Esophagus (tissue), 2 donors: ENCODE results near the gene SREK1. TPM values are rescaled to one million over a fixed set of nuclear protein-coding genes. Genes with fewer than 3 reads are reported as not detected.

Source experiments
- H3K27ac ChIP-seq, 2 donors: one replicate each; pipeline ENCODE4 v1.5.1; 2013; ENCODE audit warnings: low read depth in 2 of 2, mild to moderate bottlenecking in 2 of 2, inconsistent platforms in 1 of 2, low read length in 1 of 2, moderate library complexity in 1 of 2
- H3K27me3 ChIP-seq, 2 donors: one replicate each; pipeline ENCODE4 v1.6.1; 2013; ENCODE audit warnings: low read length in 2 of 2, control low read depth in 1 of 2, mild to moderate bottlenecking in 1 of 2; ENCODE audit not compliant: insufficient read depth in 2 of 2, control insufficient read depth in 1 of 2
- H3K36me3 ChIP-seq, 2 donors: one replicate each; pipeline ENCODE4 v1.6.1; 2013; ENCODE audit warnings: low read length in 1 of 2; ENCODE audit not compliant: control insufficient read depth in 2 of 2, insufficient read depth in 2 of 2
- H3K4me1 ChIP-seq, 2 donors: one replicate each; pipeline ENCODE4 v1.6.1; 2013; ENCODE audit warnings: low read length in 1 of 2; ENCODE audit not compliant: control insufficient read depth in 2 of 2, insufficient read depth in 2 of 2
- H3K4me3 ChIP-seq, 2 donors: one replicate each; pipeline ENCODE4 v1.5.1; 2013; ENCODE audit warnings: low read length in 2 of 2, mild to moderate bottlenecking in 2 of 2, low read depth in 1 of 2, moderate library complexity in 1 of 2
- H3K9me3 ChIP-seq, 2 donors: one replicate each; pipeline ENCODE4 v1.6.1; 2013; ENCODE audit warnings: mild to moderate bottlenecking in 2 of 2, low read depth in 1 of 2, low read length in 1 of 2, moderate library complexity in 1 of 2; ENCODE audit not compliant: control insufficient read depth in 2 of 2, insufficient read depth in 1 of 2
- WGBS, 2 donors: extraction: QIAGEN DNeasy Blood & Tissue Kit; methylation state at CpG; one replicate each; pipeline ENCODE4 v1.1.7; 2013; 5-methylcytosine and 5-hydroxymethylcytosine counted together
- polyA plus RNA-seq, 2 donors: library from polyadenylated mRNA; stranded (reverse); fragments of 200-250 nt; gene quantifications; one replicate each; pipeline ENCODE4 v1.2.3, GENCODE V29; 2013
- donor health status: healthy with polysubstance abuse.
- donor health status: Bipolar disorder and iron deficiency.

The SREK1 gene
- polyA plus RNA-seq, 2 donors: 17.6 to 41.8 TPM

DNA sequence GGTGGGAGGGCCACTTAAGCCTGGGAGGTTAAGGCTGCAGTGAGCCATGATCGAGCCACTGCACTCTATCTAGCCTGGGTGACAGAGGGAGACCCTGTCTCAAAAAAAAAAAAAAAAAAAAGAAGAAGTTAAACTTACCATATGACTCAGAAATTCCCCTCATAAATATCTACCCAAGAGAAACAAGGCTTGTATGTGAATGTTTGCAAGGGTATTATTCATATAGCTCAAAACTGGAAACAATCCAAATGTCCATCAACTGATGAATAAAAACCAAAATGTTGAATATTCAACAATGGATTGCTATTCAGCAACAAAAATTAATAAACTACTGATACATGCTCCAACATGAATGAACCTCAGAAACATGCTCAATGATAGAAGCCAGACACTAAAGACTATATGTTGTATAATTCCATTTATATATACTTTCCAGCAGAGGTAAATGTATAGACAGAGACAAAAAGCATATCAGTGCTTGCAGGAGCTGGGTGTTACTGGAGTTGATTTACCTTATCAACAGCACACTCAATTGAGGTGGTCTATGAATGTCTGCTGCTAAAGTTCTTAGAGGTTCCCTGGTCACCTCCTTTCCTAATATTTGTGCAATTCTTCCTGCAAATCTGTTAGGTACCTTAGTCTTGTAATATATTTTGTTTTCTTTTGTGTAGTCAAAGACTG, 5.3 kb upstream of the SREK1 start:
- Histone ChIP-seq H3K27ac (no peak overlapping the region), H3K36me3 (no peaks in the 10 kb centered on the region), H3K27me3 (no peaks in the 10 kb centered on the region), H3K4me3 (no peak overlapping the region), H3K9me3 (no peaks in the 10 kb centered on the region), H3K4me1 (no peaks in the 10 kb centered on the region)
- WGBS, 2 donors: 33 to 55% methylated on average over 1 of the region's 1 CpG

DNA sequence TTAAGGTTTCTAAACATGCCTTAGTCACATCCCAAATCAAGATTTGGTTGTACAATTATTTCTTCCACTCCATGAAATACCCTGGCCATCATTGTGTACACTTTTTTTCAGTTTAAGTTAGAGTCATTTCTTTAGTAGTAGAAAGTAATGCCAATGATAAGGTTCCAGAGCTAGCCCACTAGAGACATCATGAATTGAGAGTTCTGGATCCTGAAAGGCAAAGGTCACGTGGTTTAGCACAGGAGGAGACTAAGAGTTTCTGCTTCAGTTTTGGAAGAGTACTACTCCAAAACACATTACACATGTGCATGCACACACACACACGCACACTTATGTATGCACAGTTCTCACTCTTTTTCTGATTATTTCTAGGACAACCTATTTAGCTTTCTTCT, 4.8 kb upstream of the SREK1 start:
- WGBS, 2 donors: 88 to 92% methylated on average over 2 of the region's 2 CpGs
- no peaks in the 10 kb centered on the region for H3K36me3 ChIP-seq
- no peak overlapping the region for H3K4me3 ChIP-seq
- no peaks in the 10 kb centered on the region for H3K4me1 ChIP-seq
- no peak overlapping the region for H3K27ac ChIP-seq
- no peaks in the 10 kb centered on the region for H3K9me3 ChIP-seq
- no peaks in the 10 kb centered on the region for H3K27me3 ChIP-seq

GRCh38 chr5:66142417-66142816, 1.7 kb upstream of the SREK1 start:
- Histone ChIP-seq H3K4me3 (no peak overlapping the region), H3K36me3 (no peaks in the 10 kb centered on the region), H3K27ac (no peak overlapping the region), H3K9me3 (no peaks in the 10 kb centered on the region), H3K27me3 (no peaks in the 10 kb centered on the region), H3K4me1 (no peaks in the 10 kb centered on the region)
- WGBS, 2 donors: 79 to 87% methylated on average over 2 of the region's 2 CpGs

DNA sequence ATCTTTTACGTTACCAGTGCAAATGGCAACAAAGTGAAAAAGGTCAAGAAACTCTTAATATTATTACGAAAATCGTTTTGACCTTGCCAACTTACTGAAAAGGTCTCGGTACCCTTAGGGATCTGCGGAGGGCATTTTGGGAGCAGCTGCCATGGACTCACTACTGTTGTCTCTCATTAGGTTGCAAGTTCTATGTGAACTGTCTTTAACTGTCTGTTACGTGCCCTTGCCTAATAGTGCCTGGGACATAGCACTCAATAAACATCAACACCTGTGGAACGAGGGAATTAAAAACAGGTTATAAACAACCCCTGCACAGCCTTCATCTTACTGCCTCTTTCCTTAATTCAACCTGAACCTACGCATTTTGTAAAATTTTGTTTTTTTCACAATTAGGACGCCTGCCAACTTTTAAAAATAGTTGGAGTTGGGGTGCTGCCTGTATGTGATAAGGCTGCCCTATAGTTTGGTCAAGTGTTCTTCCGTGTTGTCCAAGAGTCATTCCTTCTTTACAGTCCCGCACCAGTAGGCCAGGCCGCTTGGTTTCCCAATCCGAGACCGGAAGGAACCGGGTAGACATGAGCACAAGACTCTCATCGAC, 527 bp upstream of the SREK1 start:
- no peaks in the 10 kb centered on the region for H3K36me3 ChIP-seq
- peak overlapping the region; percentile 99 to 100 for H3K27ac ChIP-seq
- peak overlapping the region; percentile 73 to 96 for H3K4me3 ChIP-seq
- 22 to 25% methylated on average over 16 of the region's 16 CpGs for WGBS, 2 donors
- no peaks in the 10 kb centered on the region for H3K4me1 ChIP-seq
- no peaks in the 10 kb centered on the region for H3K27me3 ChIP-seq
- no peaks in the 10 kb centered on the region for H3K9me3 ChIP-seq

DNA sequence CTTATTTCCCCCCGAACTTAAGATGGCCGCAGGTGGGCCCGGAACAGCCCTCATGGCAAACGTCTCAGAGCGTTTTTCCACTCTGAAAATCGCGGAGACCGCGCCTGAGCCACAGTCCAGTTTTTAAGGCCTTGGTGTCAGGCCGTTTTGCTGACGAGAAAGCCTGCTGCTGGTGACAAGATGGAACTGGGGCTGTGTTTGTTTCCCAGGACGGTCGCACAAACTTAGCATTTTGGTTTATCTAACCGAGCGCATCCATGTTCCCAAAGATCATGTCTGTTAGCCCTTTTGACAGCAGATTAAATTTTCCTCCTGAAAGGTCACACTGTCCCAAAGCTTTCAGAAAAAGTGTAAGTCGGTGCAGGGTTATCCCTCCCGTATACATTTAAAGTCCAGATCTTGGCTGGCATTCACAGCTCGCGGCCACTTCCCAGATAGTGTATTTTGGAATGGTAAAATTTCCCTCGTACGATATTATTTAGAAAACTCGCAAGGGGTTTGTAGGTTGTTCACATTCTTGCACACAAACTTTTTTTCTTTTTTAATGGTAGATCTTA, 812 bp downstream of the SREK1 start:
- no peaks in the 10 kb centered on the region for H3K27me3 ChIP-seq
- H3K9me3 ChIP-seq: no peaks in the 10 kb centered on the region
- WGBS, 2 donors: 0% methylated on average over 22 of the region's 22 CpGs

DNA sequence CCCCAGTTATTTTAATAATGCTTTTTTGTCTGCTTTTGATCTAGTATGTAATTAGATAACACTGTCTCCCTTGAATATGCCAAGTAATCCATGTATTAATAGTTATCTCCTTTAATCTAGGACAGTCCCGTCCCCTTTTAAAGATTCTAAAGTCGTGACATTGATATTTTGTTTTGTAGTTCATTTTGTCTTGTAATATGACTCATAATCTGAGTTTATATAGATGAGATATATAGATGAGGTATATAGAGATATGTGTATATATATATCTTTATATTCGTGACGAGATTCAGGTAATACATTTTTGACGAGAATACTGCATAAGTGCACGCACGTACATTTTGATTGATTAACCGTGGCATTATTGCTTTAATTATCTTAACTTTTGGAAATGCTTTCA, 1.6 kb downstream of the SREK1 start:
- 20 to 21% methylated on average over 8 of the region's 8 CpGs for WGBS, 2 donors
- H3K4me3 ChIP-seq: peak overlapping the region in 1 of 2 donors; percentile 55
- H3K36me3 ChIP-seq: no peaks in the 10 kb centered on the region
- no peaks in the 10 kb centered on the region for H3K9me3 ChIP-seq
- H3K27ac ChIP-seq: no peak overlapping the region
- H3K4me1 ChIP-seq: no peaks in the 10 kb centered on the region
- no peaks in the 10 kb centered on the region for H3K27me3 ChIP-seq

More for the DNA sequence above, 812 bp downstream of the SREK1 start:
- no peaks in the 10 kb centered on the region for H3K36me3 ChIP-seq
- no peaks in the 10 kb centered on the region for H3K4me1 ChIP-seq
- H3K27ac ChIP-seq: peak overlapping the region; percentile 99 to 100
- peak overlapping the region; percentile 73 to 96 for H3K4me3 ChIP-seq

DNA sequence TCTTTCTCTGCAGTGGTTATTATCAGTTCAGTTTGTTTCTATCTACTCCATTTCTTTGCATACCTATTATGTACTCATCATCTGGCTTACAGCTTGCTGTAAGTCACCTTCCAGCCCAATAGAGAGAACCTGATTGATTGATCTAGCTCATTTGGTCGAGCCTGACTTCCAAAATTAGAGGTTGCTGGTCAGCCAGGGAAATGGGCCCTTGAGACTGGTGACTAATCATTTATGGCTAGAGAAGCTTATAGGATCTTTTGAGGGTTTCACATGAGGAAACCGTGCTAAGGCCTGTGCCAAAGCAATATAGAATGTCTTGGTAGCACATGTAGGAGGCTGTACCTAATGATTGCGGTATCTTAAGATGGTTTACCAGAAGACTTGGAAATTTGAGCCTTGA, 5.8 kb downstream of the SREK1 start:
- Histone ChIP-seq H3K27me3 (no peaks in the 10 kb centered on the region), H3K4me3 (no peak overlapping the region), H3K36me3 (no peaks in the 10 kb centered on the region), H3K27ac (no peak overlapping the region), H3K4me1 (no peaks in the 10 kb centered on the region), H3K9me3 (no peaks in the 10 kb centered on the region)
- 86 to 91% methylated on average over 3 of the region's 3 CpGs for WGBS, 2 donors

DNA sequence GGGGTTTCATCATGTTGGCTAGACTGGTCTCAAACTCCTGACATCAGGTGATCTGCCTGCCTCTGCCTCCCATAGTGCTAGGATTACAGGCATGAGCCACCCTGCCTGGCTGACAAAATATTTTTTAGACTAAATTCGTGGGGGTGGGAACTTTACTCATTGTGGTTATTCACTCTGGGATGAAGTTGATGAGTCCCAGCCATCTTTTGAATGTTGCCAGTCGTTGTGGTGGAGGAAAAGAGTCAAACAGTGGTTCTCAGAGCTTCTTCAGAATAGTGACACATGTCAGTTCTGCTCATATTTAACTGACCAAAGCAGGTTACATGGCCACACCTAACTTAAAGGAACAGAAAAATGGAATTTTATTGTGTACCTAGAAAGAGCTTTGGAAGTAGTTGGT, 6.9 kb downstream of the SREK1 start:
- Histone ChIP-seq H3K4me1 (no peaks in the 10 kb centered on the region), H3K27me3 (no peaks in the 10 kb centered on the region), H3K27ac (no peak overlapping the region), H3K36me3 (no peaks in the 10 kb centered on the region), H3K9me3 (no peaks in the 10 kb centered on the region), H3K4me3 (no peak overlapping the region)
- WGBS, 2 donors: 85 to 86% methylated on average over 2 of the region's 2 CpGs

DNA sequence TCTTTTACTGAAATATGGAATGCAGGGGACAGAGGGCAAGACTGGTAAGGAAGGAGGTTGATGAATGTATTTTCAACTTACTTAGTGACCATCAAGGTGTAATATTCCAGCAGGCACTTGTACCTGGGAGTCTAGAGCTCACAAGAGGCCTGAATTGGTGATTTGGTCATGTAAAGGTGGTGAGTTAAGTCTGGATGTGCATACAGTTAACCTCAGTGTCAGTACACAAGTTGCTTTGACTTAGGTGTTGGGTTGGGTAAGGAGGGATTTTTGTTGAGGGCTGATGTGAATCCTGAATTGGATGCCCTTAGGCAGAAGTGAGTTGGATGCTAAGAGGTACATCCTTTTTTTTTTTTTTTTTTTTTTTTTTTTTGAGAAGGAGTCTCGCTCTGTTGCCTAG, 7.4 kb downstream of the SREK1 start:
- no peaks in the 10 kb centered on the region for H3K27me3 ChIP-seq
- no peaks in the 10 kb centered on the region for H3K36me3 ChIP-seq
- no peak overlapping the region for H3K27ac ChIP-seq
- no CpG with 5 or more reads among the region's 1 CpG for WGBS, 2 donors
- no peak overlapping the region for H3K4me3 ChIP-seq
- no peaks in the 10 kb centered on the region for H3K9me3 ChIP-seq
- no peaks in the 10 kb centered on the region for H3K4me1 ChIP-seq

DNA sequence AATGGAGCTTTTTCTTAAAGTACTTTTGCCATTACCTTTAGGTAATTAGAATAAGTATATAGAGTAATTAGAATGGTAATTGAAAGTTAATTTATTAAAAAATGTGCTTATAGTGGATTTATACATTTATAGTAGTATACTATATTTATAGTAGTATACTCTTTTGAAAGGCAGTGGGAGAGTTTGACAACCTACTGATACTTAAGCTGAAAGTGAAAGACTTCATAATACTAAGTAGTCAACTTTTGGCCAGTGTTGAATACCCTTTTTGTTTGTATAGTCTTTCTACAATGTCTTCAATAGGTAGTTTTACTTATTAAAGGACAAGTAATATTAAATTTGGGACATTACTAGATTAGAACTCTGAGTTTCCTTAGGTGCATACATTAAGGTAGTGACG, 12.9 kb downstream of the SREK1 start:
- H3K36me3 ChIP-seq: peaks cover 5% of the 10 kb centered on the region in 2 donors
- H3K9me3 ChIP-seq: no peaks in the 10 kb centered on the region
- no peak overlapping the region for H3K4me3 ChIP-seq
- 92 to 99% methylated on average over 1 of the region's 1 CpG for WGBS, 2 donors
- no peaks in the 10 kb centered on the region for H3K4me1 ChIP-seq
- no peak overlapping the region for H3K27ac ChIP-seq
- H3K27me3 ChIP-seq: no peaks in the 10 kb centered on the region
